RCC 7860 (cell line): ENCODE data around the gene SGCG.
"Not testable (repeated sequence)": the region's sequence is repeated elsewhere in the genome, so short reads cannot be mapped to it uniquely, and the experiment has no call there.

Experiments used
- DNase-seq: peaks from one replicate; pipeline ENCODE4 v3.0.0-alpha.2; 2015; ENCODE audit warnings: low spot score
- FAIRE-seq: peaks from 2 replicates; lab custom pipeline; 2012; peaks lifted over from hg19 to GRCh38; lab: Jason Lieb, UNC

Gene SGCG

DNA sequence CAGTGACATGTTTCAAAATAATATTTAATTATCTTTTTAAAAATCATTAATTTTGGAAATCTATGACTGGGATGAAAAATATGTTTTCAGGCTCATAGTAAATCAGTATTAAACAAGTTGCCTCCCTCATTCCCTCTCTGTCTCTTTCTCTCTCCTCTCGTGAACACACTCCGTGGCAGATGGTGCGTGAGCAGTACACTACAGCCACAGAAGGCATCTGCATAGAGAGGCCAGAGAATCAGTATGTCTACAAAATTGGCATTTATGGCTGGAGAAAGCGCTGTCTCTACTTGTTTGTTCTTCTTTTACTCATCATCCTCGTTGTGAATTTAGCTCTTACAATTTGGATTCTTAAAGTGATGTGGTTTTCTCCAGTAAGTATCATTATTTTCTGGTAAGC, 22.7 kb downstream of the SGCG start:
- FAIRE-seq (no peak), DNase-seq (no peak)

DNA sequence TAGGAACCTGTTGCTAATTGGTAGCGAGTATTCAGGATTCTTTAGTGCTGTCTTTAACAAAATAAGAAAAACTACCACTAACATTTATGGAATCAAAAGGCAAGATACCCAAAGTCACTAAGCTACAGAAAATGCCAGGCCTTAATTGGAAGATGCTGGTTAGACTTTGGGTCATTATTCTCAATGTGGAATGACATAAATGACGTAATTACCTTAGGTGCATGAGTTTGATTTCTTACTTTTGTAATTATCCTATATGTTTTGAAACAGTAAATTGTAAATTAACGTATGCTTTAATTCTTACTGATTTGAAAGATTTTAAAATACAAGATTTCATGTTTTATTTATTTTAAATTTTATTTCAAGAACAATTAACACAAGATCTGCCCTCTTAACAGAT, 25.0 kb downstream of the SGCG start:
- FAIRE-seq (no peak), DNase-seq (no peak)

DNA sequence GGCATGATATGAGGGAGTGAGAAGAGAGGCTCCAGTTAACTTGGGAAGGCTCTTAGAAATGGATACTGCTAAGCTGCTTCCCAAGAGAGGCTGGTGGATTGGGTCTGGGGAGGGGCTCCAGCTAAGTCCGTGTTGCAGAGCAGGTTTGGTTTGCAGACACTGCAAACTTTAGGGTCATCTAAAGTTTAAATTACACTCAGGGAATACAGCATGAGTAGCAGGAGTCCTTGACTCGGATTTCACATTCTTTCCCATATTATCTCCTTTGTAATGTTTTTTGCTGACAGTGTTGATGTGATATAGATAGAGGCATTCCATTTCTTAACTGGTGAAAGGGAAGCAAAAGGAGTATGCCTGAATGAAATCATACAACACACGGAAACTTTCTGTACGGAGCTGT, 31.9 kb downstream of the SGCG start:
- DNase-seq = no peak
- FAIRE-seq = no peak

GRCh38 chr13:23231241-23231640, 50.5 kb downstream of the SGCG start:
- DNase-seq = no peak
- FAIRE-seq = no peak

DNA sequence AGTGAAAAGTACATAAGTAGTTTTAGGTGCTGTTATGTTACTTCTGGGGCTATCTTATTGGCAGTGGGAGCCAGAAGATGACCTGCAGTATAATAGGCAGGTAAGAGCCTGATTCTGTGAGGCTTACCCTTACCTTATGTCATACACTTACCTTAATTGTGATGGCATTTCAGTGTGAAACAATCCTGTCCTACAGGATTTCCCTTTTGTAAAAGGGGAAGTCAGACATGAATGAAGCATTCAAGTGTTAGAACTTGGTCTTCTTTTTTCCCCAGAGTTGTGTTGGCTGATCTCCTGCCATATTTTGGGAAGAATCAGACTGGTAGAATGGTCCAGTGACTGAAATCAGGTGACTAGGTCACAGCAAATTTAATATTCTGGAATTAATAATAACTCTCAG, 55.2 kb downstream of the SGCG start:
- FAIRE-seq (no peak), DNase-seq (no peak)

- DNase-seq (no peak), FAIRE-seq (no peak)
Observed at GRCh38 chr13:23243066-23243465, 62.3 kb downstream of the SGCG start.

DNA sequence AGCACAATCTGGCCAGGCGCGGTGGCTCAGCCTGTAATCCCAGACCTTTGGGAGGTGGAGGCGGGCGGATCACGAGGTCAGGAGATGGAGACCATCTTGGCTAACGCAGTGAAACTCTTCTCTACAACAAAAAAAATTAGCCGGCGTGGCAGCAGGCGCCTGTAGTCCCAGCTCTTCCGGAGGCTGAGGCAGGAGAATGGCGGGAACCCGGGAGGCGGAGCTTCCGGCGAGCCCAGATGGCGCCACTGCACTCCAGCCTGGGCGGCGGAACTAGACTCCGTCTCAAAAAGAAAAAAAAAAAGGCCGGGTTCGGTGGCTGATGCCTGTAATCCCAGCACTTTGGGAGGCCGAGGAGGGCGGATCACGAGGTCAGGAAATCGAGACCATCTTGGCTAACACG, 67.6 kb downstream of the SGCG start:
- FAIRE-seq = not testable (repeated sequence)

GRCh38 chr13:23254506-23254905, 73.7 kb downstream of the SGCG start:
- DNase-seq = no peak
- FAIRE-seq = no peak

More for the DNA sequence above, 67.6 kb downstream of the SGCG start:
- DNase-seq = not testable (repeated sequence)

GRCh38 chr13:23267571-23267970, 86.8 kb downstream of the SGCG start:
- FAIRE-seq = no peak

GRCh38 chr13:23268441-23268840, 87.7 kb downstream of the SGCG start:
- FAIRE-seq (no peak), DNase-seq (no peak)

More at GRCh38 chr13:23267571-23267970, 86.8 kb downstream of the SGCG start:
- no peak for DNase-seq

GRCh38 chr13:23271331-23271730, 90.6 kb downstream of the SGCG start:
- FAIRE-seq (no peak), DNase-seq (no peak)

- FAIRE-seq = no peak
- DNase-seq = no peak
Observed at GRCh38 chr13:23273498-23273897, 92.7 kb downstream of the SGCG start.

DNA sequence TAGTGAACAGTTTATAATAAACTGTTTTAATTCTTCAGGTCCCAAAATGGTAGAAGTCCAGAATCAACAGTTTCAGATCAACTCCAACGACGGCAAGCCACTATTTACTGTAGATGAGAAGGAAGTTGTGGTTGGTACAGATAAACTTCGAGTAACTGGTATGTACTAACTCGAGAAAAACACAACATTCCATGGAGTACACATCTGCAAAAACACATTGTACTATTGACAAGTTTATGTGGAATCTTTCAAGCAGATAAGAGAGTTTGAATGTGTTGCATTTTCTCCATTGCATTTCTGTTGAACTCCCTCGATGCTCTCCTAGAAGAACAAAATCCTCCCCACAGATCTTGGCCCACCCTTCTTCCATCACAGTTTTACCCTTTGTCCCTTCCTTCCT, 98.5 kb downstream of the SGCG start:
- FAIRE-seq = no peak
- DNase-seq = no peak

DNA sequence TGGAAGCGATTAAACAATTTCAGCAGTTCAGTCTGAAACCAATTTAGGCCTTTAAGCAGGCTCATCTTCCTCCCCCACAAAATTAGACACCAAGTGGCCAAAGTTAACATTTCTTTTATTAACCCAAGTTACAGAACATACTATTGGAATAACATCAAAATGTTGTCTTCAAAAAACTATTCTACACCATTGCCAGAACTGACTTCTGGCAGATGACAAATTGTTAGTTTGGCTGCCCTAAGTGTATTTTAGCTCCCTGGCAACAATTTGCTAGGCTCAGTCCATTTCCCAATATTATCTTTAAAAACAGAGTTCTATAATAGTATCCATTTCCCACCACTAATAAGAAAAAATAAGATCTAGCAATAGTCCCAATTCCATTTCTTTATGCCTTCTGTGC, 107.8 kb downstream of the SGCG start:
- FAIRE-seq (no peak), DNase-seq (no peak)

DNA sequence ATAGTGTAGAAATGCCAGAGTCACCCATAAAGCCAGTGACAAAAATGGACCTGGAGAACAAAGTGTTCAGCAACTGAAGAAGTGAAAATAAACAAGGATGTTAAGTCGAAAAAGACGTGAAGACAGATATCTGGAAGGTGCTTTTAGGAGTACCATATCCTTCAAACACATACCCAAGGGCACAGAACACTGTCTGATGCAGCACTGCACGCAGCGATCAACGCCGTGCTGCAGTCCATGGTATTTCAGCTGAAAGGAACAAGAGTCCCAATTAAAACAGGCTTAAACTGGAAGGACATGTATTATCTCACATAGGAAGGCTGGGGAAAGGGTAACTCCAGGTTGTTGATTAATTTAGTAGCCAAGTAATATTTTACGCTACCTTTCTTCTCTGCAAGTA, 108.2 kb downstream of the SGCG start:
- FAIRE-seq (no peak), DNase-seq (no peak)

GRCh38 chr13:23289917-23290357, 109.2 kb downstream of the SGCG start:
- peak; percentile 50 for DNase-seq
- FAIRE-seq = no peak

DNA sequence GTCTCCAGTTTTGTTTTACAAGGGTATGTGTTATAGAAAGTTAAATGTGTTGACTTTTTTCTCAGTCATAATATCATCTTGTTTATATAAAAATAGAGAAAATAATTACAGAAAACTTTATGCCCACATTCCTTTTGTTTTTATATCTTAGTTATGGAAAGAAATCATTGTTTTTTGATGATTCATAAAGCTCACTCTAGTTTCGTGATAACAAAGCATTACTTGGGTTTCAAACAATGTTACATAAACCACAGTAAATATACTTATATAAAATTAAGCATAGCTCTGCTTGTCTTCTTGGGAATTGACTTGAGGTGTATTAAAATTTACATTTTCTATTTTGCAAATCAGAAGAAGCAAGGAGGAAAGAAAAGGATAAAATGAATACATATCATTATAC, 111.8 kb downstream of the SGCG start:
- FAIRE-seq (no peak), DNase-seq (no peak)

DNA sequence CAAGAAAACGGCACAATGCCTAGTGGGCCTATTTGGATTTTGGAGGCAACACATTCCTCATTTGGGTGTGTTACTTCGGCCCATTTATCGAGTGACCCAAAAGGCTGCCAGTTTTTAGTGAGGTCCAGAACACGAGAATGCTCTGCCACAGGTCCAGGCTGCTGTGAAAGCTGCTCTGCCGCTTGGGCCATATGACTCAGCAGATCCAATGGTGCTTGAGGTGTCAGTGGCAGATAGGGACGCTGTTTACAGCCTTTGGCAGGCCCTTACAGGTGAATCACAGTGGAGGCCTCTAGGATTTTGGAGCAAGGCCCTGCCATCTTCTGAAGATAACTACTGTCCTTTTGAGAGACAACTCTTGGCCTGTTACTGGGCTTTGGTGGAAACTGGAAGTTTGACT, 134.1 kb downstream of the SGCG start:
- not testable (repeated sequence) for DNase-seq, FAIRE-seq

DNA sequence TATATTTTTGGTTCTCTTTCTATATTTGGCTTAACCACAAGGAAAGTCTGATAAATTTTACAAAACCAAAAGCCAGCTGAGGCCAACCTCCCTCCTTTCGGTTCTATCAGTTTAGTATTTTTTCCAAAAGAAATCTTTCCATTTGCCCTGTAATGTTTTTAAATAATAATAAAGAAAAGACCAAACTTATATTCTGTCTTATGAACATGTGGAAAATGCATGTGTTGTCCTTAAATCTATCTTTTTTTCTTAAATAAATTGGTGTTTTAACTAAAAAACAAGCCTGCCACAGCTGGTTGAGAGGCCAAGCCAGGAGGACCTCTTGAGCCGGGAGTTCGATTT, 139.1 kb downstream of the SGCG start:
- DNase-seq (no peak), FAIRE-seq (no peak)

DNA sequence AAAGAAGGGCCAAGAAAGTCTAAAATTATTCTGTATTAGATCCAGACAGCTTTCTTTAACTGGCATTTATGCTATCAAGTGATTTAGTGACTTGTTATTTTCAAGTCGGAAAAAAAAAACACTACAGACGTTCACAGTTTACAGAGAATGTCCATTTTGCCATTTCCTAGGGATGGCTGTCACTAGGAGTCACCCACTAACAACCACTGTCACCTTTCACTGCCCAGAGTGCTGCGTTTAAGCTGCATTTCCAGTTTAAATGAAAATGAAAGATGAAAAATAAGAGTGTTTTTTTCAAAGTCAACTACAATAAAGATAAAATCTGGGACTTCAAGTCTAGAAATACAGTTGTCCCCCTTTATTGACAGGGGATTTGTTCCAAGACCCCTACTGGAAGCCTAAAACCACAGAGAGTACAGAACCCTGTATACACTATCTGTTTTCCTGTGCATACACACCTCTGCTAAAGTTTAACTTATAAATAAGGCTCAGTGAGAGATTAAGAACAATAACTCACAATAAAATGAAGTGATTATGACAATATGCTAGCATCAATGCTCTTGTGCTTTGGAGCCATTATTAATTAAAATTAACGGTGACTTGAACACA, 140.3 kb downstream of the SGCG start:
- no peak for FAIRE-seq
- no peak for DNase-seq

DNA sequence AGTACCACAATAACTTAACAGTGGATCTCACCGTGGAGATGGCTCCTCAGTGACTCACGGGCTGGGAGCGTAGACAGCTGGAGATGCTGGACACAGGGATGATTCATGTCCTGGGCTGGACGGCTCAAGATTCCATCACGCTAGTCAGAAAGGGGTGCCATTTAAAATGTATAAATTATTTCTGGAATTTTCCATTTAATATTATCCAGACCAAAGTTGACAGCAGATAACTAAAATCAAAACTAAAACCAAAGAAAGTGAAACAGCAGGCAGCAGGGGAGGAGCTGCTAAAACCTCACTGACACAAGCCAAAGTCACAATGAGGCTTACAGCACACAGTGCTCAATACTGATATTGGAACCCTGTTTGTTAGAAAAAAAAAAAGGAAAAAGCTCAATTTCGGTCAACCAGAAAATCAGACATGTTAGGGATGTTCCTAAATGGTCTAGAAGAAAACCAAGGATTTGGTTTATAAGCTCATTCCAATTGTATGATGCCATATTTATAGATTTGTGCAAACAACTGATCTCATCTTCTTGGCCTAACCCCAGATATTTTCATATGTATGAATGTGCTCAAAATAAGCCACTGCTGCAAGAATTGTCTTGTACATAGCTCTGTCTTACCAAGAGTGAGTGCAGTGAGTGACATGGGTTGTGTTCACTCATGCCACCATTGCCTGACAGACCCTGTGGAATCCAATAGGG, 140.9 kb downstream of the SGCG start:
- FAIRE-seq = peak; percentile 95
- peak; percentile 92 for DNase-seq
